Measurements from ENCODE around the gene S100A16. TPM values are rescaled to one million over a fixed set of nuclear protein-coding genes. Genes with fewer than 3 reads are reported as not detected.
A peak's percentile ranks its signal among the peaks of the same experiment; 100 is the strongest.

The S100A16 gene
- total and polyA plus RNA-seq, 12 donors = 26.2 to 128 (median 76.2) TPM

DNA sequence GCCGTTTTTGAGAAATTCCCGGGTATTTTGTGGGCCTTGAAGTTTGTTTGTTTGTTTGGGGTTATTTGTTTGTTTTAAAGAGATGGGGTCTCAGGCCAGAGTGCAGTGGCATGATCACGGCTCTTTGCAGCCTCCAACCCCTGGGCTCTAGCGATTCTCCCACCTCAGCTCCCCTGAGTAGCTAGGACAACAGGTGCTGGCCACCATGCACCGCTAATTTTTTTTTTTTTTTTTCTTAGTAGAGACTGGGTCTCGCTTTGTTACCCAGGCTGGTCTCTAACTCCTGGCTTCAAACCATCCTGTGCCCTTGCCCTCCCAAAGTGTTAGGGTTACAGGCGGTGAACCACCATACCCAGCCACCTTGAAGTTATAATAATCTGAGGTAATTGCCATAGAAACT, 22.9 kb upstream of the S100A16 start:
- intact Hi-C loops (cut with DNase I) = no loop called here
- H3K36me3 ChIP-seq (replicated peaks in 1 of 2) = peaks cover 0 to 47% of the 10 kb centered on the region in 2 donors

DNA sequence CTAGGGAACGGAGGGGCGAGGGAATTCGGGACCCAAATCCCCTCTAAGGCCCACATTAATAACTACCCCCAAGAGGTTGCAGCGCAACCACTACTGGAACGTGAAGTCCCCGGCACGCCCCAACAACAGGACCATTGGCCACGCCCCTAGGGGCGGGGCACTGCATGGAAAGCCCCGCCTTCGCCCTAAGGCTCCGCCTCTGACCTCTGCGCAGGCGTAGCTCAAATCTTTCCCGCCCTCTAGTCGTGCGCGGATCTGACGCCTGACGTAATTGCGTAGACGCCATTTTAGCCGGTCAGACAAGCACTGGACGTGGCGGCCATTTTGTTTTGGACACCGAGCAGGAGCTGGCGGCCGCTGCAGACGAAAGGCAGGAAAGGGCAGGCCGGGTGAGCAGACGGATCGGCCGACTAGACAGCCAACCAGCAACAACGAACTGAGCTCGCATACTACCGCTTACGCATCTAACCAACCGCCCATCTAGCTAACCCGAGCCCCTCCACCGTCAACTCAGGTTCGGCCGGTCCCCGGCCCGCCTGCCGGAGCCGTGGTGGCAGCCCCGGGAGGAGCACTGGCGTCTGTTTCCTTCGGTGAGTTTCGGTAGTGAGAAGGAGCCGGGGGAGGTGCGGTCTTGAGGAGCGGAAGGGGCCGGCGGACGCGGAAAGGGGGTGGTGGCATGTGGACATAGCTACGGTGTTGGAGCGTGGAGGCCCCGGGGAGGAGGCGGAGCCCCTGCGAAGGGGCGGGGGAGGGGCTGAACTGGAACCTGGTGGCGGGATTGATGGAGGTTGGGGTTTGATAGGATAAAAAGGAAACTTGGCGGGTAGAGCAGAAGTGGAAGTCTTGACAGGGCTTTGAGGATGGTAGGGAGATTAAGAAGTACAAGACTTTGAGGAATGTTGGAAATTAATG, 21.1 kb upstream of the S100A16 start, which contains the start of gene CHTOP:
Gene CHTOP, plus strand, starts transcription at position 313 of the 912 bp plus-strand sequence. CDS start 2,523 bp downstream, outside the sequence.
- Histone ChIP-seq H3K27me3 (no peaks in the 10 kb centered on the region), H3K27ac (peak within 1 kb of the TSS; percentile 97 to 100 (median 99)), H3K4me1 (replicated peaks in 1 of 2) (peaks cover 25 to 41% of the 10 kb centered on the region in 2 donors), H3K36me3 (replicated peaks in 1 of 2) (peaks cover 0 to 29% of the 10 kb centered on the region in 2 donors), H3K4me3 (peak within 1 kb of the TSS; percentile 65 to 96 (median 85)), H3K9me3 (replicated peaks in 1 of 3) (no peaks in the 10 kb centered on the region)
- peak; percentile 74 to 87 for TF ChIP-seq POLR2A (IDR thresholded peaks at IDR 0.05)
- TF ChIP-seq, protein P1, sequence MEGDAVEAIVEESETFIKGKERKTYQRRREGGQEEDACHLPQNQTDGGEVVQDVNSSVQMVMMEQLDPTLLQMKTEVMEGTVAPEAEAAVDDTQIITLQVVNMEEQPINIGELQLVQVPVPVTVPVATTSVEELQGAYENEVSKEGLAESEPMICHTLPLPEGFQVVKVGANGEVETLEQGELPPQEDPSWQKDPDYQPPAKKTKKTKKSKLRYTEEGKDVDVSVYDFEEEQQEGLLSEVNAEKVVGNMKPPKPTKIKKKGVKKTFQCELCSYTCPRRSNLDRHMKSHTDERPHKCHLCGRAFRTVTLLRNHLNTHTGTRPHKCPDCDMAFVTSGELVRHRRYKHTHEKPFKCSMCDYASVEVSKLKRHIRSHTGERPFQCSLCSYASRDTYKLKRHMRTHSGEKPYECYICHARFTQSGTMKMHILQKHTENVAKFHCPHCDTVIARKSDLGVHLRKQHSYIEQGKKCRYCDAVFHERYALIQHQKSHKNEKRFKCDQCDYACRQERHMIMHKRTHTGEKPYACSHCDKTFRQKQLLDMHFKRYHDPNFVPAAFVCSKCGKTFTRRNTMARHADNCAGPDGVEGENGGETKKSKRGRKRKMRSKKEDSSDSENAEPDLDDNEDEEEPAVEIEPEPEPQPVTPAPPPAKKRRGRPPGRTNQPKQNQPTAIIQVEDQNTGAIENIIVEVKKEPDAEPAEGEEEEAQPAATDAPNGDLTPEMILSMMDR (IDR thresholded peaks at IDR 0.05) = peak in 3 of 6 experiments; percentile 6 to 41 (median 35)
- DNase-seq = peak; percentile 97 to 99 (median 99)
- 1 to 7% (median 2%) methylated on average over 14 to 65 of the region's 65 CpGs for WGBS, 4 donors
- intact Hi-C loops (cut with DNase I) = no loop called here

More for the DNA sequence above, 22.9 kb upstream of the S100A16 start:
- WGBS, 4 donors = 78 to 89% (median 83%) methylated on average over 7 of the region's 7 CpGs
- no peaks in the 10 kb centered on the region for H3K27me3 ChIP-seq
- TF ChIP-seq POLR2A (IDR thresholded peaks at IDR 0.05) = no peak
- TF ChIP-seq, protein P1 (IDR thresholded peaks at IDR 0.05) = no peak
- no peak for DNase-seq
- H3K4me3 ChIP-seq = peak overlapping the region in 1 of 4 donors; percentile 78
- H3K27ac ChIP-seq = peak overlapping the region in 3 of 5 donors; percentile 98 to 100 (median 100)
- H3K9me3 ChIP-seq (replicated peaks in 1 of 3) = no peaks in the 10 kb centered on the region
- peaks cover 25 to 41% of the 10 kb centered on the region in 2 donors for H3K4me1 ChIP-seq (replicated peaks in 1 of 2)

DNA sequence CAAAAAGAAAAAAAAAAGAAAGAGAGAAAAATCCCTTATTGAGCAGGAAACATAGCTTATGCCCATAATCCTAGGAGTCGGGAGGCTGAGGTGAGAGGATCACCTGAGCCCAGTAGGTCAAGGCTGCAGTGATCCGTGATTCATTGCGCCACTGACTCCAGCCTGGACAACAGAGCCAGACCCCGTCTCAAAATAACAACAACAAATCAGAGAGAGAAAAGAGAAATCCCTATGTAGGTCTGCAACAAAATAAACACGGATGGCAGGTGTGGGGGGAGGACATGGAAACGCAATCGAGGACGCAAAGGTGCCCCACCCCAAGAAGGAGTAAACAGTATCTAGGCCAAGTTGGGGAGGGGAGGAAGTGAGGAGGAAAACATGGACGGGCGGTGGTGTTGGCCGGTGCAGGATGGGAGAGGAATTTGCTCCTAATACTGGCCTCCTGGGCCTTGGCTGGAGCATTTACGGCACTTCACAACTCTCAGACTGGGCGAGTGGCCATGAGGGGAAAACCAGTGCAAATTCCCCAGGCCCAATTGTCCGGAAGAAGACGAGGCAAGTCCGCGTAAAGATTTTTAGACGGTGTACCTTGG, 20.3 kb upstream of the S100A16 start:
- peak overlapping the region in 1 of 4 donors; percentile 78 for H3K4me3 ChIP-seq
- DNase-seq = peak in 1 of 7 donors; percentile 24
- TF ChIP-seq POLR2A (IDR thresholded peaks at IDR 0.05) = no peak
- TF ChIP-seq, protein P1 (IDR thresholded peaks at IDR 0.05) = peak in 1 of 6 experiments; percentile 5
- peaks cover 0 to 21% of the 10 kb centered on the region in 2 donors for H3K36me3 ChIP-seq (replicated peaks in 1 of 2)
- peaks cover 25 to 37% of the 10 kb centered on the region in 2 donors for H3K4me1 ChIP-seq (replicated peaks in 1 of 2)
- no peaks in the 10 kb centered on the region for H3K27me3 ChIP-seq
- WGBS, 4 donors = 39 to 63% (median 43%) methylated on average over 17 to 18 of the region's 18 CpGs
- intact Hi-C loops (cut with DNase I) = no loop called here
- no peaks in the 10 kb centered on the region for H3K9me3 ChIP-seq (replicated peaks in 1 of 3)
- peak overlapping the region in 4 of 5 donors; percentile 34 to 100 (median 100) for H3K27ac ChIP-seq
